Stimulated activated naive CD8-positive, alpha-beta T cell treated with anti-CD3 and anti-CD28 coated beads, Interleukin-15, Interleukin-2, amounts not matched to agents 100 ng/mL and 50 ng/mL, for 24 hours (primary cell): Measurements from ENCODE around the gene GOLGA6L10.
"Not testable (repeated sequence)": the region's sequence is repeated elsewhere in the genome, so short reads cannot be mapped to it uniquely, and the experiment has no call there.

Experiments
- H3K27ac Mint-ChIP-seq: one replicate; pipeline ENCODE4 v1.8.0; 2021; ENCODE audit warnings: mild to moderate bottlenecking, mixed read lengths
- H3K27me3 Mint-ChIP-seq: one replicate; pipeline ENCODE4 v1.8.0; 2021; ENCODE audit warnings: mixed read lengths
- H3K36me3 Mint-ChIP-seq: one replicate; pipeline ENCODE4 v1.8.0; 2021; ENCODE audit warnings: low read depth, mixed read lengths
- H3K4me1 Mint-ChIP-seq: one replicate; pipeline ENCODE4 v1.8.0; 2021; ENCODE audit warnings: low read depth, mixed read lengths
- H3K4me3 Mint-ChIP-seq: one replicate; pipeline ENCODE4 v1.8.0; 2021; ENCODE audit warnings: mild to moderate bottlenecking, mixed read lengths
- H3K9me3 Mint-ChIP-seq: one replicate; pipeline ENCODE4 v1.8.0; 2021; ENCODE audit warnings: mixed read lengths

GOLGA6L10 gene

GRCh38 chr15:82360618-82361017 lies 11.3 kb upstream of the GOLGA6L10 start:
- H3K4me3 Mint-ChIP-seq, H3K9me3 Mint-ChIP-seq, H3K27ac Mint-ChIP-seq, H3K27me3 Mint-ChIP-seq, H3K4me1 Mint-ChIP-seq, H3K36me3 Mint-ChIP-seq: not testable (repeated sequence)

- H3K27me3 Mint-ChIP-seq, H3K36me3 Mint-ChIP-seq, H3K4me3 Mint-ChIP-seq, H3K9me3 Mint-ChIP-seq, H3K27ac Mint-ChIP-seq, H3K4me1 Mint-ChIP-seq: not testable (repeated sequence)
These were observed 5.8 kb upstream of the GOLGA6L10 start for GRCh38 chr15:82355055-82355454.

GRCh38 chr15:82354546-82354945 lies 5.3 kb upstream of the GOLGA6L10 start:
- H3K27ac Mint-ChIP-seq, H3K27me3 Mint-ChIP-seq, H3K4me1 Mint-ChIP-seq, H3K36me3 Mint-ChIP-seq, H3K4me3 Mint-ChIP-seq, H3K9me3 Mint-ChIP-seq: not testable (repeated sequence)

- H3K27me3 Mint-ChIP-seq, H3K36me3 Mint-ChIP-seq, H3K4me3 Mint-ChIP-seq, H3K4me1 Mint-ChIP-seq, H3K27ac Mint-ChIP-seq, H3K9me3 Mint-ChIP-seq: not testable (repeated sequence)
These were observed 1.6 kb downstream of the GOLGA6L10 start for GRCh38 chr15:82347645-82348044.

GRCh38 chr15:82345176-82345575 lies 4.1 kb downstream of the GOLGA6L10 start:
- not testable (repeated sequence) for H3K9me3 Mint-ChIP-seq, H3K4me3 Mint-ChIP-seq, H3K36me3 Mint-ChIP-seq, H3K27ac Mint-ChIP-seq, H3K27me3 Mint-ChIP-seq, H3K4me1 Mint-ChIP-seq

GRCh38 chr15:82344421-82344820 lies 4.9 kb downstream of the GOLGA6L10 start:
- not testable (repeated sequence) for H3K9me3 Mint-ChIP-seq, H3K4me3 Mint-ChIP-seq, H3K4me1 Mint-ChIP-seq, H3K36me3 Mint-ChIP-seq, H3K27ac Mint-ChIP-seq, H3K27me3 Mint-ChIP-seq

- H3K9me3 Mint-ChIP-seq, H3K36me3 Mint-ChIP-seq, H3K4me1 Mint-ChIP-seq, H3K27ac Mint-ChIP-seq, H3K27me3 Mint-ChIP-seq, H3K4me3 Mint-ChIP-seq: not testable (repeated sequence)
These were observed 5.4 kb downstream of the GOLGA6L10 start for GRCh38 chr15:82343851-82344250.

- H3K4me1 Mint-ChIP-seq, H3K27ac Mint-ChIP-seq, H3K9me3 Mint-ChIP-seq, H3K4me3 Mint-ChIP-seq, H3K36me3 Mint-ChIP-seq, H3K27me3 Mint-ChIP-seq: not testable (repeated sequence)
These were observed 6.5 kb downstream of the GOLGA6L10 start for GRCh38 chr15:82342632-82343374.

- H3K4me1 Mint-ChIP-seq, H3K36me3 Mint-ChIP-seq, H3K4me3 Mint-ChIP-seq, H3K27me3 Mint-ChIP-seq, H3K9me3 Mint-ChIP-seq, H3K27ac Mint-ChIP-seq: not testable (repeated sequence)
These were observed 10.7 kb downstream of the GOLGA6L10 start for GRCh38 chr15:82338573-82338972.

GRCh38 chr15:82338053-82338452 lies 11.2 kb downstream of the GOLGA6L10 start:
- not testable (repeated sequence) for H3K27ac Mint-ChIP-seq, H3K27me3 Mint-ChIP-seq, H3K4me1 Mint-ChIP-seq, H3K4me3 Mint-ChIP-seq, H3K36me3 Mint-ChIP-seq, H3K9me3 Mint-ChIP-seq

GRCh38 chr15:82337051-82337450 lies 12.2 kb downstream of the GOLGA6L10 start:
- H3K27me3 Mint-ChIP-seq, H3K4me1 Mint-ChIP-seq, H3K36me3 Mint-ChIP-seq, H3K9me3 Mint-ChIP-seq, H3K4me3 Mint-ChIP-seq, H3K27ac Mint-ChIP-seq: not testable (repeated sequence)

GRCh38 chr15:82336180-82336647 lies 13.1 kb downstream of the GOLGA6L10 start:
- not testable (repeated sequence) for H3K36me3 Mint-ChIP-seq

GRCh38 chr15:82335006-82335405 lies 14.3 kb downstream of the GOLGA6L10 start:
- H3K4me3 Mint-ChIP-seq, H3K4me1 Mint-ChIP-seq, H3K27me3 Mint-ChIP-seq, H3K27ac Mint-ChIP-seq, H3K36me3 Mint-ChIP-seq, H3K9me3 Mint-ChIP-seq: not testable (repeated sequence)

More at GRCh38 chr15:82336180-82336647, 13.1 kb downstream of the GOLGA6L10 start:
- H3K4me3 Mint-ChIP-seq, H3K27ac Mint-ChIP-seq, H3K27me3 Mint-ChIP-seq, H3K4me1 Mint-ChIP-seq, H3K9me3 Mint-ChIP-seq: not testable (repeated sequence)

- not testable (repeated sequence) for H3K4me3 Mint-ChIP-seq, H3K36me3 Mint-ChIP-seq, H3K27ac Mint-ChIP-seq, H3K9me3 Mint-ChIP-seq, H3K4me1 Mint-ChIP-seq, H3K27me3 Mint-ChIP-seq
These were observed 14.7 kb downstream of the GOLGA6L10 start for GRCh38 chr15:82334554-82334932.

- H3K4me1 Mint-ChIP-seq, H3K27me3 Mint-ChIP-seq, H3K9me3 Mint-ChIP-seq, H3K27ac Mint-ChIP-seq, H3K4me3 Mint-ChIP-seq, H3K36me3 Mint-ChIP-seq: not testable (repeated sequence)
These were observed 15.4 kb downstream of the GOLGA6L10 start for GRCh38 chr15:82333603-82334553.
